PC-3 (cell line): ENCODE data around the gene CAMTA1.

Experiments used
- EZH2 ChIP-seq: fragments of 300-600 bp; sonication (generic); IDR thresholded peaks from one replicate; pipeline ENCODE4 v1.6.1; 2017; ENCODE audit warnings: antibody characterized with exemption, mild to moderate bottlenecking, low read length; ENCODE audit not compliant: unreplicated experiment
- EZH2phosphoT487 ChIP-seq: fragments of 300-600 bp; sonication (generic); IDR thresholded peaks from 2 replicates; pipeline ENCODE4 v1.6.1; 2018; ENCODE audit warnings: mild to moderate bottlenecking, antibody characterized with exemption, low read length, borderline replicate concordance
- TF ChIP-seq, protein P1 (sequence below): fragments of 300-600 bp; sonication (generic); conservative IDR thresholded peaks from 2 replicates; pipeline ENCODE4 v1.5.1; 2017; ENCODE audit warnings: antibody characterized with exemption, low read depth, mild to moderate bottlenecking, low read length

GRCh38 chr1:7664893-7665250, 879.6 kb downstream of the CAMTA1 start:
- TF ChIP-seq, protein P1, sequence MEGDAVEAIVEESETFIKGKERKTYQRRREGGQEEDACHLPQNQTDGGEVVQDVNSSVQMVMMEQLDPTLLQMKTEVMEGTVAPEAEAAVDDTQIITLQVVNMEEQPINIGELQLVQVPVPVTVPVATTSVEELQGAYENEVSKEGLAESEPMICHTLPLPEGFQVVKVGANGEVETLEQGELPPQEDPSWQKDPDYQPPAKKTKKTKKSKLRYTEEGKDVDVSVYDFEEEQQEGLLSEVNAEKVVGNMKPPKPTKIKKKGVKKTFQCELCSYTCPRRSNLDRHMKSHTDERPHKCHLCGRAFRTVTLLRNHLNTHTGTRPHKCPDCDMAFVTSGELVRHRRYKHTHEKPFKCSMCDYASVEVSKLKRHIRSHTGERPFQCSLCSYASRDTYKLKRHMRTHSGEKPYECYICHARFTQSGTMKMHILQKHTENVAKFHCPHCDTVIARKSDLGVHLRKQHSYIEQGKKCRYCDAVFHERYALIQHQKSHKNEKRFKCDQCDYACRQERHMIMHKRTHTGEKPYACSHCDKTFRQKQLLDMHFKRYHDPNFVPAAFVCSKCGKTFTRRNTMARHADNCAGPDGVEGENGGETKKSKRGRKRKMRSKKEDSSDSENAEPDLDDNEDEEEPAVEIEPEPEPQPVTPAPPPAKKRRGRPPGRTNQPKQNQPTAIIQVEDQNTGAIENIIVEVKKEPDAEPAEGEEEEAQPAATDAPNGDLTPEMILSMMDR = no peak
- no peak for TF ChIP-seq EZH2
- no peak for TF ChIP-seq EZH2phosphoT487
